8988T (cell line): ENCODE results near the gene FBXL19.

Experiments
- DNase-seq: peaks from one replicate; pipeline ENCODE4 v3.0.0; 2011

FBXL19 gene

DNA sequence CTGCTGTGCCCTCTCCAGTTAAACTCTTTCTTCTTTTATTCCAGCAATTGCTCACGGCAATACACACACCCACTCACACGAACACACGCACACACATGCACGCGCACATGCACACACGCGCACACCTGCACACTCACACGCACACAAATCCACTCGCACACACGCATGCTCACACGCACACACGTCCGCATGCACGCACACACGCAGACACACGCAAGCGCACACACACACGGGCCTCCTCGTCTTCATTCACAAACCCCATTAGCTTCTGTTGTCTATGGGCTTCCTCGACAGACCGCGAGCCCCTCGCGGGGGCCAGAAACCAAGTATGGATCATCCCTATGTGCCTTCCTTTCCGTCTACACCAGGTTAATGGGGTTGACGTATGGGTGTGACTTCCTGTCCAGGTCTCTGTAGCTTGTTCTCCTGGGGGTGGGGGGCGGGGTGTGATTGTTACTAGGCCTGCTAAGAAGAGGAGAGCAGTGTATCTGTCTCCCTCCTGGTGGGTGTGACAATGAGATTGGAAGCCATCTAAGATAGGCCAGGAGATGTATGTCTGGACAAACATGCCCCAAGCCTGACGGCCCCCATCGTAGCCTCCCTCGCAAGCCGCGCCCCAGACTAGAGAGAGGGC lies 27.6 kb upstream of the FBXL19 start:
- DNase-seq, result no peak

DNA sequence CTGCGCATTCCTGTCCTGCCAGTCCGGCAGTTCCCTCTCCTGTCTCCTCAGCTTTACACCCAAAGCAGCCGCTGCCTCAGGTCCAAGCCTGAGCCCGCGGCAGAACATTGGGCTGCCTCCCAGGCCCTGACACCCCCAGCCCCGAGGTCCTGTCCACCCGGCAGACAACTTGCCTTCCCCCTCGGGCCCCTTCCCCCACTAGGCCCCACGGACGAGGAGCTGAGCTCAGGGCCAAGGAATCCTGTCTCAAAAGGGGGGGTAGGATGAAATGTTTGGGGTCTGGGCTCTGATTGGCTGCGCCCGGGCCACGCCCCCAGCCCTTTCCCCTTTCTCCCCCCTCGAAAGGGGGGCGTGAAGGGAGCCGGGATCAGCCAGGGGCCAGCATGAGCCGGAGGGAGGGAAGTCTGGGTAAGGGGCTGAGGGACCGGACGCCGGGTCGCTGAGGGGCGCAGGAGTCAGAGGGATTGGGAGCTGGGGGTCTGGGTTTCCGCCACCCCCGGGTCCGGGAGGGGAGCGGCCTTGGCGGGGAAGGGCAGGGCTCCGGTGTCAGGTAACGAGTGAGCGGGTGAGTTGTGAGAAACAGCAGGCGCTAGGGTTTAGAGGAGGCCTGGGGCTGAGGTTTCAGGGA lies 27.0 kb upstream of the FBXL19 start, which contains the start of gene CTF1:
Gene CTF1, plus strand, starts transcription at position 354 of the 628 bp plus-strand sequence. Its CDS starts 30 bp downstream, at position 384.
- no peak for DNase-seq

DNA sequence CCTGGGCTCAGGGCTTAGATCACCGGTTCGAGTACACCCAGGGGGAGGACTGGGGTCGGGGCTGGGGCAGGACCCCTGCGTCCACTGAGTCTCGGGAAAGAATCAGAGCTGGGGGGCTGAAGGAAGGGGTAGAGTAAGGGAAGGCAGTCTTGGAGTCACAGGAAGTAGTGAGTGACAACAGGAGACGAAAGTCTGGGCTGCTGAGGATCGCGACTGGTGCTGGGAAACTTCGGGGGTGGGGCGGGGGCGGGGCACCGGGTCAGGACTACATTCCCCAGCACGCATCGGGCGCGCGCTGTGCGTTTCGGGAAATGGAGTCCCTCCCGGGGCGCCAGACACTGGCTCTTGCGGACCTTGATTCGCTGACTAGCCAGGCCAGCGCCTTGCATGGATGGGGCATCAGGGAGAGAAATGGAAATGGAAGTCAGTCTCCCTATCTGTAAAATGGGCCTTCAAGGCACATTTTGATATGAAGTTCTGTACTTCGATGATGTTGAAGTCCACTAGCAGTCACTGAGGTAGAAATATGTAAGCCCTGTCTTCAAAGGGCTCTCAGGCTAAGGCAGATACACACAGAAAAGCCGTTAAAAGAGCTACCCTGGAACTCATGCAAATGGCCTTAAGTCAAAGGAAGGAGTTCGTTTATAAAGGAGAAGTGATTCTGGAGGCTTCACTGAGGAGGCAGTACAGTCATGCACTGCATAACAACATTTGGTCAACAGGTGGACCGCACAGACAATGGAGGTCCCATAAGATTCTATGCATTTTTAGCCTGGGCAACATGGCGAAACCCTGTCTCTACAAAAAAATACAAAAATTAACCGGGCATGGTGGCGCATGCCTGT lies 26.3 kb upstream of the FBXL19 start:
- DNase-seq, result peak; percentile 63

DNA sequence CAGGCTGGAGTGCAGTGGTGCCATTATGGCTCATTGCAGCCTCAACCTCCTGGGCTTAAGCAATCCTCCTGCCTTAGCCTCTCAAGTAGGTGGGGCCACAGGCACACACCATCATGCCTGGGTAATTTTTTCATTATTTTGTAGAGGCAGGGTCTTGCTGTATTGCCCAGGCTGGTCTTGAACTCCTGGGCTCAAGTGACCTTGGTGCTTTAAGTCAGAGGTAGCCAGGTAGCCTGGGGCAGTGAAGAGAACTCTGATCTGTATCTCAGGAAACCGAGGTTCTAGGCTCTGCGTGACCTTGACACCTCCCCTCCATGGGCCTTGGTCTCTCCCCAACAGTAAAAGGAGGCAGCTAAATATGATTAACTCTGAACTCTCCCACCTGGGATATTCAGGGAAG lies 23.6 kb upstream of the FBXL19 start:
- no peak for DNase-seq

DNA sequence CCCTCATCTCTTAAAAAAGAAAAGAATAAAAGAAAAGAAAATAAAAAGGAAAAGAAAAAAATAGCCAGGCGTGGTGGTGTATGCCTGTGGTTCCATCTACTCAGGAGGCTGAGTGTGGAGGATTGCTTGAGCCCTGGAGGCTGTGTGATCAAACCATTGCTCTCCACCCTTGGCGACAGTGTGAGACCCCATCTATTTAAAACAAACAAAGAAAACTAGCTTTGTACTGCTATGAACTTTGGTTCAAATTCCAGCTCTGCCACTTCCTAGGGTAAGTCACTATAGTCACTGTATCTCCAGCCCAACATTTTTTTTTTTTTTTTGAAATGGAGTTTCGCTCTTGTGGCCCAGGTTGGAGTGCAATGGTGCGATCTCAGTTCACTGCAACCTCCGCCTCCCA lies 22.8 kb upstream of the FBXL19 start:
- no peak for DNase-seq

DNA sequence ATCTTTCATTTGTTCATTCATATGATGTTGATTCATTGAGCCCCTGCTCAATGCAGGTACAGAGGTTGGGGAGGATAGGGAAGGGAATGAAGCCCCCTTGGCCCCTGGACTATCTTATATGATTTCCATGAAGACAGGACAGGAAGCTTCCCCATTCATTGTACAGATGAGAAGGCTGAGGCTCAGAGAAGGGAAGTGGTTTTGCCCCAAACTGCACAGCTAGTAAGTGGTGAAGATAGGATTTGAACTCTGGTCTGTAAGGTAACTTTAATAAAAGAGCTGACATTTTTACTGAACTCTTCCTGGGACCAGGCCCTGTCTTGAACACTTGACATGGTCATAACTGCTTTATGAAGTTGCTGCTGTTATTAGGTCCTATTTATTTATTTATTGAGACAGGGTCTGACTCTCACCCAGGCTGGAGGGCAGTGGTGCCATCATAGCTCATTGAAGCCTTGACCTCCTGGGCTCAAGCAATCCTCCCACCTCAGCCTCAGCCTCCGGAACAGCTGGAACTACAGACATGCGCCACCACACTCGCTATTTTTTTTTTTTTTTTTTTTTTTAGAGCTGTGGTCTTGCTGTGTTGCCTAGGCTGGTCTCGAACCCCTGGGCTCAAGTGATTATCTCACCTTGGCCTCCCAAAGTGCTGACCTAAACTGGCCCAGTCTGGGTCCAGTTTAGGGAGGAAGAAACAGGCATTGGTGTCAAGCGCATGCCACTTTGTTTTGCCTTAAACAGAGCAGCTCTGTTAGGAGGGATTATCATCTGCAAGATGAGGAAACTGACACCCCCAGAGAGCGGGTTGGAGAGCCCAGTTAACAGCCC lies 22.0 kb upstream of the FBXL19 start:
- DNase-seq, result no peak

DNA sequence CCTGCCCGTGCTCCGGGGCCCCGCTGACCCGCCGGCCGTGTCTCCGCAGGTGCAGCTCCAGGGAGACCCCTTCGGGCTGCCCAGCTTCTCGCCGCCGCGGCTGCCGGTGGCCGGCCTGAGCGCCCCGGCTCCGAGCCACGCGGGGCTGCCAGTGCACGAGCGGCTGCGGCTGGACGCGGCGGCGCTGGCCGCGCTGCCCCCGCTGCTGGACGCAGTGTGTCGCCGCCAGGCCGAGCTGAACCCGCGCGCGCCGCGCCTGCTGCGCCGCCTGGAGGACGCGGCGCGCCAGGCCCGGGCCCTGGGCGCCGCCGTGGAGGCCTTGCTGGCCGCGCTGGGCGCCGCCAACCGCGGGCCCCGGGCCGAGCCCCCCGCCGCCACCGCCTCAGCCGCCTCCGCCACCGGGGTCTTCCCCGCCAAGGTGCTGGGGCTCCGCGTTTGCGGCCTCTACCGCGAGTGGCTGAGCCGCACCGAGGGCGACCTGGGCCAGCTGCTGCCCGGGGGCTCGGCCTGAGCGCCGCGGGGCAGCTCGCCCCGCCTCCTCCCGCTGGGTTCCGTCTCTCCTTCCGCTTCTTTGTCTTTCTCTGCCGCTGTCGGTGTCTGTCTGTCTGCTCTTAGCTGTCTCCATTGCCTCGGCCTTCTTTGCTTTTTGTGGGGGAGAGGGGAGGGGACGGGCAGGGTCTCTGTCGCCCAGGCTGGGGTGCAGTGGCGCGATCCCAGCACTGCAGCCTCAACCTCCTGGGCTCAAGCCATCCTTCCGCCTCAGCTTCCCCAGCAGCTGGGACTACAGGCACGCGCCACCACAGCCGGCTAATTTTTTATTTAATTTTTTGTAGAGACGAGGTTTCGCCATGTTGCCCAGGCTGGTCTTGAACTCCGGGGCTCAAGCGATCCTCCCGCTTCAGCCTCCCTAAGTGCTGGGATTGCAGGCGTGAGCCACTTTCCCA lies 21.1 kb upstream of the FBXL19 start:
- peak; percentile 86 for DNase-seq

DNA sequence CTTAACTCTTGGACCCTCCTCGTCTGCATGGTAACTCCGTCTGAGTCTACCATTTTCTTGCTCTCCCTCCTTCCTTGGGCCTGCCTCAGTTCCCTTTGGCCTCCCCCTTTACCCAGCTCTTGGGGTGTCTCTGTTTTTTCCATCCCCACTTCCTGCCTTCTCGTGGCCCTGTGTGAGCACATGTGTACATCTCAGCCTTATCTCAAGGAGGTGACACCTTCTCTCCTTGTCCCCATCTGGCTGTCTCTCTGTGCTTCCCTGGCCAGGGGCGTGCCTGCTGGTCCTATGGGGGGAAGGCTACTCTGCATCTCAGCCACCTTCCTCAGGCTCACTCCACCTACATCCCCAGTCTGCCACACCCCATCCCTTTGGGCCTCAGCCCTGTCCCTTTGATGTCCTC lies 20.4 kb upstream of the FBXL19 start:
- DNase-seq, result no peak

DNA sequence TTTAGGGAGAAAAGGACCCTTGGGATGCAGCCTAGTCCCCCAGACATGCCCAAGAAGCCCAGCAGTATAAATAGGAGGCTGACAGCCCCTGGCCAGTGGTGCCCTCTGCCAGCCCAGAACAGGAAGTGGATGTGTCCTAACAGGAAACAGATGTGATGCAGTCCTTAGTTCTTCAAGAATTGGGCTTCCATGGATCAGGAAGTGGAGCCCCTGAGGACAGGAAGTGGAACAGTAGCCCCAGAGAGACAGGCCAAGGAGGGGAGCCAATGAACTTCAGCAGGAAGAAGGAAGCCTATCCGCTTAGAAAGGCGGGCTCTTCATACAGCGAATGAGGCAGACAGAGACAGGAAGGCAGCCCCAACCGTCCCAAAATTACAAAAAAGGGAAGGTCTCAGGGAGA lies 19.8 kb upstream of the FBXL19 start:
- no peak for DNase-seq

DNA sequence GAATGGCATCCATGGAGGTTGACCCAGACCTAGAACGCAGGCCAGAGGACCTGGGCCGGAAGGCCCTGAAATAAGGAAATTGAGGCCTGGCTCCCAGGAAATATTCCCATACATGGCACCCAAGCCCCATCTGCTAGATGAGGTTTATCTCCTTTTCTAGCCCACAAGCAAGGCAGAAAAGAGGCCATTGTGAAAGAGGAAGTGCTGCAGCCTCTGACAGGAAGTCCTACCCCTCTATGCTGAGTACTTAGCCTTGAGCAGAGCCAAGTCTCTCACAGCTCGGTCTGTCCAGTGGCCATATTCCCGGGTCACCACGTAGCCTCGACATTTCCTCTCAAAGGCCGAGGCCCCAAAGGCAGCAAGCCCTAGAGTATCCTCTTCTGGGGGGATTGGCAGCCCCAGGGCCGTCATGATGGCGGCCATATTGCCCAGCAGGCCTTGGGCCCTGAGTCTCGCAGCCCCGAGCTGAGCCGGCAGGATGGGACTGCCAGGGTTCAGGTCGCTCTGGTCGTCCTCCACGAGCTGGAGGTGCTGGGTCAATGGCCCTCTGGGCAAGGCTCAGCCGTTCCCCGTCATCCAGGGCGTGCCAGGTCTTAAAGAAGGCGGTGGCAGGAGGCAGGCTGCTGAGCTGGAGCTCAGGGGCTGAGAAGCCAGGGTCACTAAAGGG lies 19.1 kb upstream of the FBXL19 start:
- no peak for DNase-seq

DNA sequence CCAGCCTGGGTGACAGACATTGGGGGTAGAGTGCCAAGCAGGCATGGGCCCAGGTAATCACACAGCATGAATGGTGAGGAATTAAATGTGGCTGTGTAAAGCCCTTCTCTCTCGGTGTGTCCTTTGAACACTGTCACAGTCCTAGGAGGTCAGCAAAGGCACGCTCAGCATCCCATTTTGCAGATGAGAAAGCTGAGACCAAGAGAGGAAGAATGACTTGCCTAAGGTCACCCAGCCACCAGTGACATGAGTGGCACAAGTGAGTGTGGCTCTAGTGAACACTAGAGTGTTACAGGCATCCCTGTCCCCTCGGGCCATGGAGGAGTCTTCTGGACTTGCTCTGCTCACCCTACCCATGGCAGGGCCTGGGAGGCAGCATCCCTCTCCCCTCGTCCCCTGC lies 16.3 kb upstream of the FBXL19 start:
- no peak for DNase-seq

DNA sequence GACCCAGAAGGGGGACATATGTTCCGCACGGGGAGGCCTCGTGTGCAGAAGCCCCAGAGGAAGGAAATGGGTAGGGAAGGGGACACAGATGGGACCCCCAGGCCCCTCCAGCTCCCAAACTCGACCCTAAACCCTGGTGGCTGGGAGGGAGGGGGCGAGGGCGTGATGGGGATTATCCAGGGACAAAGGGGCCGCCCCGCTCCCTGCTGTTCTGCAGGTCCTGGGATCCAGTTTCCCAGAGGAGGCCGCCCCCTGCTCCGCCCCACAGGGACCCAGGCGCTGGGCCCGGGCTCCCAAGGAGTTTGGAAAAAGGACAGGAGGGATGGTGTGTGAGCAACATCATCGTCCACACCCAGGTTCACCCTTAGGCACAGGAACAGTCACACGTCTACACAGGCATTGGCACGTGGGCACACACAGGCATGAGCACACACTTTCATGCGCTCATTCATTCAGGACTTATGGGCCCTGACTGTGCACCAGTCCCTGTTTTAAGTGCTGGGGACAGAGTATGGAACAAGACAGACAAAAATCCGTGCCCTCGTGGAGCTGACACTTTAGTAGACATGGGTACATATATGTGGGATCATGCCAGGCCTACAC lies 12.8 kb upstream of the FBXL19 start:
- DNase-seq, result no peak

DNA sequence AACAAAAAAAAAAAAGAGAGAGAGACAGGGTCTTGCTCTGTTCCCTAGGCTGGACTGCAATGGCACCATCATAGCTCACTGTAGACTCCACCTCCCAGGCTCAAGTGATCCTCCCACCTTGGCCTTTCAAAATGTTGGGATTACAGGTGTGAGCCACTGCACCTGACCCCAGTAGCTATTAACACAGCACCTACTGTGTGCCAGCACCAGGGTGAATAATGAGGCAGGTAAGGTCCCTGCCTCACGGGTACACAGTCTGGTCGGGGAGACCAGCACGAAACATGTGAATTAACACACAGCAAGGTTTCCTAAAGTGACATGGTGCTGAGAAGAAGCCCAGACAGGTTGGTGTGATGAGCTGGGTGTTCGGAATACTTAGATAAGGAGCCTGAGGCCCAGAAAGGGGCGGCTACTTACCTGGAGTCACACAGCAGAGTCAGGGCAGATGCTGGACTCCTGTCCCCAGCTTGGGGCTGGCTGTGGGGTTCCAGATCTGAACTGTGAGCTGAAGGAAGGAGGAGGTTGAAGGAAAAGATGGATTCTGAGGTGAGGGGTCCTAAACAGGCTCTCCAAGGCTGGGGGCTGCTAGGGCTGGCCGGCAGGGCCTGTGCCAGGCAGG lies 10.5 kb upstream of the FBXL19 start:
- no peak for DNase-seq

DNA sequence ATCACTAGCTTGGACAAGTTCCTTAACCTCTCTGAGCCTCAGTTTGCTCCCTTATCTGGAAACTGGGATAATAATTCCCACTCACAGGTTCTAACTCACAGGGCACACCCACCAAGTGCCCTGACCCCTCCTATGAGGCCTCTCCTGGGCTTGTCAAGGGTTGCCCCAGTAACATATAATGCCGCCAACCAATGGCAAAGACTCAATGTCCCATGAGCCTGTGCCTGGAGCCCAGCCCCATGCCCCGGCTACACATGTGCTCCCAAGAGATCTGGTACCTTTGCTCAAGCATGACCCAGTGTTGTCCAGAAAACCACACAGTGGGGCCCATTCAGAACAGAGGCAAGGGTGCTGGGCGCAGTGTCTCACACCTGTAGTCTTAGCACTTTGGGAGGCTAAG lies 8.5 kb upstream of the FBXL19 start:
- DNase-seq, result no peak

DNA sequence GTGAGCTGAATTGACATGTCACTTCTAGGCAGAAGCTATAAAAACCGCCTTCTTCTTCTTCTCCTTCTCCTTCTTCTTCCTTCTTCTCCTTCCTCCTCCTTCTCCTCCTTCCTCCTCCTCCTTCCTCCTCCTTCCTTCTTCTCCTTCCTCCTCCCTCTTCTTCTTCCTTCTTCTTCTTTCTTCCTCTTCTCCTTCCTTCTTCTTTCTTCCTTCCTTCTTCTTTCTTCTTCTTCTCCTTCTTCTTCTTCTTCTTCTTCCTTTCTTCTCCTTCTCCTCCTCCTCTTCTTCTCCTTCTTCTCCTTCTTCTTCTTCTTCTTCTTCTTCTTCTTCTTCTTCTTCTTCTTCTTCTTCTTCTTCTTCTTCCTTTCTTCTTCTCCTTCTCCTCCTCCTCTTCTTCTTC lies 4.8 kb upstream of the FBXL19 start:
- no peak for DNase-seq

DNA sequence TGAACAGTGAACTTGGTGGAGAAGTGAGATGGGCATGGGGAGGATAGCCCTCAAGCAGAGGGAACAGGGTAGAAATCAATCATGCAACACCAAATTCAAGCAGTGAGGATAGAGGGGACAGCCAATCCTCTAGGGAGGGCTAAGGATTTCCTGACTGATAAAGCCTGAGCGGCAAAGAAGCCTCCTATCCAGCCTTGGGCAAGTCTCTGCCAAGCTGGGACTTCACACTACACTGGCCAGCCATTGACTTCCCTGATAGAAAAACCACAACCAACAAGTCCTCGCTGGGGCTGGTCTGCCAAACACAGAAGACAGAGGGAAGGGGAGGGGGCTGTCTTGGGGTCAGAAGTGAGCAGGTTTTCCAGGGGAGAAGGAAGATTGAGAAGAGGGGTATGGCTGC lies 2.5 kb upstream of the FBXL19 start:
- no peak for DNase-seq

DNA sequence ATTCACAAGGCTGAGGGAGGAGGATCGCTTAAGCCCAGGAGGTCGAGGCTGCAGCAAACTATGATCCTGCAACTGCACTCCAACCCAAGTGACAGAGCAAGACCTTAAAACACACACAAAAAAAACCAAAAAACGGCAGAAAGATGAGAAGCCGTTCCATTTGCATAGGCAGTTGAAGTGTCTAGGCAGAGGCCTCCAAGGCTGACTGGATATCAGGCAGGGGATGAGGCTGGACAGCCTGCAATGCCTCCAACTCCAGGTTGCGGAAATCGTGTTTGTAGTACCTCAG lies 2.0 kb upstream of the FBXL19 start:
- DNase-seq, result no peak

DNA sequence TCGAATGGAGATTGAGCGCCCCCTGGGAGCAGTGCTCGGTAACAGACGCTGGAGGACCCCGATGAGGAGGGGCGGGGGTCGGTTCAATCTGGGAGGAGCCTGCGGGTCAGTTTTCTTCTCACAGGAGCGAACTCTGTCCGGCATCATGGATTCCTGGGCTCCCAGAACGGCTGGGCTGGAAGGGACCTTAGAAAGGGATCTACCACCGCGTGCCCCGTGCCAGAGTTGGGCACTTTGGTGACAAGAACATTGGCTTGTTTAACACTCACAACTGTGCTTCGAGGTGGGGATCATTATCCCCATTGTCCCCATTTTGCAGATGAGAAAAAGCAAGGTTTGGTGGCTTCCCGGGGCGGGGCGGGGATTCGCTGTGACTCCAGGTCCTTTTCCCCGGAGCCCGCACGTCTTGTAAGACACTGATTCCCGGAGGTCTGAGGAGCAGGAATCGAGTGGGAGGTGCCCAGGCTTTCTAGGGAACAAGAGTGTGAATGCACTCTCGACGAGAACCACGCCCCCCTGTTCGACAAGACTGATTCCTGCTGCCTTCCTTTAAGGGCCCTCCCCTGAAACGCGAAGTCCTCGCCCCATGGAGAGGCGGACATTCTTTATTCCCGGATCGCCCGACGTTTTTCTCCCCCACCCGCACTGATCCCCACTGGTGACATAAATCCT lies 1.5 kb upstream of the FBXL19 start:
- DNase-seq, result peak; percentile 51

DNA sequence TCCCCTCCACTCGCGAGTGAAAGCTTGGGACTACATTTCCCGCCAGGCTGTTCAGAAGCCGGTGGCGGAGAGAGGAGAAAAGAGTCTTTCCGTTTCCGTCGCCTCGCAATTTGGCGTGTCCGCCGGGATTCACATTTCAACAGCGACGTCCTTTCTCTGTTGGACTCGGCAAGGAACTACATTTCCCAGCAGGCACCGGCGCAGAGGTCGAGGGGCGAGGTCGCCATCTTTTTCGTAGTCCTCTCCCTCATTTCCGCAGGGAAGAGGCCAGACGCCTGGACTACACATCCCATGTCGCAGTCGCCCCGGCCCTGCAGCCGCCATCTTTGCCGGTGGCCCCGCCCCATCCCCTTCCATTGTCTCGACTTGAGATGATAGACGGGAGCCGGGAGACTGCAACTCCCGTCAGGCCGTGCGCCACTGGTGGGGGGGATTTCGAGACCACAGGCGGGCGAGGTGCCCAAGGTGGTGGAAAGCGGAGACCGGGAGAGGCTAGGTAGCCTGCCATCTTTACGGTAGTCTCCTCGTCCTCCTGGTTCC lies 882 bp upstream of the FBXL19 start:
- peak; percentile 76 for DNase-seq
